WTC11 (cell line): ENCODE data around the gene SERGEF. TPM values are rescaled to one million over a fixed set of nuclear protein-coding genes. Genes with fewer than 3 reads are reported as not detected.

Experiments
- ATAC-seq: fragments of 200-7000 bp; cut with Tn5 transposase; 2 replicates; pipeline ENCODE4 v1.10.0; 2021; ENCODE audit warnings: mild to moderate bottlenecking, moderate library complexity
- CTCF ChIA-PET: fragments of 300-600 bp; sonication (Branson Sonifier 250); formaldehyde crosslinking; loops from one replicate; lab custom pipeline; 2021; ENCODE audit warnings: antibody characterized with exemption; lab: Charles Lee
- POLR2A ChIA-PET: fragments of 350-600 bp; sonication (Branson Sonifier 250); formaldehyde crosslinking; loops from one replicate; lab custom pipeline; 2021; ENCODE audit warnings: antibody characterized with exemption; lab: Charles Lee
- DNase-seq: peaks from one replicate; pipeline ENCODE4 v3.0.0; 2021; ENCODE audit warnings: low spot score
- H3K27ac Mint-ChIP-seq: 2 replicates; pipeline ENCODE4 v1.8.0; 2021; ENCODE audit warnings: mixed read lengths
- H3K27me3 Mint-ChIP-seq: 2 replicates; pipeline ENCODE4 v1.8.0; 2021; ENCODE audit warnings: low read depth, mild to moderate bottlenecking, moderate library complexity, mixed read lengths
- H3K36me3 Mint-ChIP-seq: 2 replicates; pipeline ENCODE4 v1.8.0; 2021; ENCODE audit warnings: mixed read lengths
- H3K4me1 Mint-ChIP-seq: 2 replicates; pipeline ENCODE4 v1.8.0; 2022; ENCODE audit warnings: mixed read lengths
- H3K4me3 Mint-ChIP-seq: 2 replicates; pipeline ENCODE4 v1.8.0; 2021; ENCODE audit warnings: mild to moderate bottlenecking, moderate library complexity, mixed read lengths
- H3K9me3 Mint-ChIP-seq: 2 replicates; pipeline ENCODE4 v1.8.0; 2021; ENCODE audit warnings: mixed read lengths
- CBFB ChIP-seq: sonication (generic); formaldehyde crosslinking; IDR thresholded peaks from 2 replicates; pipeline ENCODE4 v1.8.1; 2022; ENCODE audit warnings: mild to moderate bottlenecking, low read depth, missing genetic modification reagents
- CREB1 ChIP-seq: sonication (generic); formaldehyde crosslinking; IDR thresholded peaks from 2 replicates; pipeline ENCODE4 v1.8.0; 2023; ENCODE audit warnings: mild to moderate bottlenecking, missing genetic modification reagents
- ELF4 ChIP-seq: sonication (generic); formaldehyde crosslinking; IDR thresholded peaks from 2 replicates; pipeline ENCODE4 v1.8.1; 2022; ENCODE audit warnings: low read depth, mild to moderate bottlenecking, moderate library complexity, missing genetic modification reagents
- FOXJ3 ChIP-seq: sonication (generic); formaldehyde crosslinking; IDR thresholded peaks from 2 replicates; pipeline ENCODE4 v1.9.0; 2021; ENCODE audit warnings: missing genetic modification reagents, mild to moderate bottlenecking, borderline replicate concordance
- FOXK1 ChIP-seq: sonication (generic); formaldehyde crosslinking; IDR thresholded peaks from 2 replicates; pipeline ENCODE4 v1.8.0; 2022; ENCODE audit warnings: mild to moderate bottlenecking, moderate library complexity, missing genetic modification reagents
- HMGXB4 ChIP-seq: sonication (generic); formaldehyde crosslinking; IDR thresholded peaks from 2 replicates; pipeline ENCODE4 v1.8.1; 2023; ENCODE audit warnings: mild to moderate bottlenecking, moderate library complexity, missing genetic modification reagents
- KAT7 ChIP-seq: sonication (generic); formaldehyde crosslinking; IDR thresholded peaks from 2 replicates; pipeline ENCODE4 v1.8.1; 2023; ENCODE audit warnings: missing genetic modification reagents, mild to moderate bottlenecking, borderline replicate concordance
- MLX ChIP-seq: sonication (generic); formaldehyde crosslinking; IDR thresholded peaks from 2 replicates; pipeline ENCODE4 v1.8.1; 2023; ENCODE audit warnings: mild to moderate bottlenecking, missing genetic modification reagents, moderate library complexity
- MXD4 ChIP-seq: fragments of 250-450 bp; sonication (Bioruptor Pico); IDR thresholded peaks from 2 replicates; pipeline ENCODE4 v1.8.0; 2021; ENCODE audit warnings: mild to moderate bottlenecking, moderate library complexity, borderline replicate concordance
- NR1H2 ChIP-seq: sonication (generic); formaldehyde crosslinking; IDR thresholded peaks from 2 replicates; pipeline ENCODE4 v1.9.0; 2021; ENCODE audit warnings: mild to moderate bottlenecking, moderate library complexity, missing genetic modification reagents
- RORB ChIP-seq: fragments of 250-450 bp; sonication (Bioruptor Pico); IDR thresholded peaks from 2 replicates; pipeline ENCODE4 v1.9.0; 2021; ENCODE audit warnings: mild to moderate bottlenecking
- SMAD3 ChIP-seq: sonication (generic); formaldehyde crosslinking; IDR thresholded peaks from 2 replicates; pipeline ENCODE4 v1.8.0; 2022; ENCODE audit warnings: missing genetic modification reagents, mild to moderate bottlenecking, borderline replicate concordance
- SMAD4 ChIP-seq: sonication (generic); formaldehyde crosslinking; IDR thresholded peaks from 2 replicates; pipeline ENCODE4 v1.8.0; 2022; ENCODE audit warnings: mild to moderate bottlenecking, missing genetic modification reagents
- TP53 ChIP-seq: sonication (generic); formaldehyde crosslinking; IDR thresholded peaks from 2 replicates; pipeline ENCODE4 v1.8.1; 2023; ENCODE audit warnings: mild to moderate bottlenecking, missing genetic modification reagents
- ZNF232 ChIP-seq: sonication (generic); formaldehyde crosslinking; IDR thresholded peaks from 2 replicates; pipeline ENCODE4 v1.8.0; 2022; ENCODE audit warnings: mild to moderate bottlenecking, missing genetic modification reagents
- ZNF396 ChIP-seq: fragments of 250-450 bp; sonication (Bioruptor Pico); IDR thresholded peaks from 2 replicates; pipeline ENCODE4 v1.8.0; 2021; ENCODE audit warnings: mild to moderate bottlenecking, moderate library complexity, borderline replicate concordance
- ZNF671 ChIP-seq: fragments of 250-450 bp; sonication (Bioruptor Pico); IDR thresholded peaks from 2 replicates; pipeline ENCODE4 v1.8.0; 2021; ENCODE audit warnings: mild to moderate bottlenecking
- total RNA-seq: library from RNA; stranded (reverse); gene quantifications from 3 replicates; pipeline ENCODE4 v1.2.3, GENCODE V29; 2021
- TF ChIP-seq, protein P1 (sequence below): sonication (generic); formaldehyde crosslinking; IDR thresholded peaks from 2 replicates; pipeline ENCODE4 v1.8.0; 2023; ENCODE audit warnings: missing genetic modification reagents, mild to moderate bottlenecking, borderline replicate concordance
- TF ChIP-seq, protein P2 (sequence below): fragments of 250-450 bp; sonication (Bioruptor Pico); IDR thresholded peaks from 2 replicates; pipeline ENCODE4 v1.9.0; 2021; ENCODE audit warnings: mild to moderate bottlenecking, borderline replicate concordance

The SERGEF gene
- total RNA-seq, 1 experiment from 2014 or later, result 35.5 TPM

GRCh38 chr11:17798253-17798652 lies 214.6 kb downstream of the SERGEF start:
- CTCF ChIA-PET, result no interaction called here
- Mint-ChIP-seq H3K27ac (no peak overlapping the region), H3K27me3 (no peaks in the 10 kb centered on the region; the same call in 1 of the 2 replicates), H3K4me1 (peaks cover 19% of the 10 kb centered on the region), H3K36me3 (no peaks in the 10 kb centered on the region; the same call in 1 of the 2 replicates), H3K4me3 (no peak overlapping the region), H3K9me3 (peaks cover 9% of the 10 kb centered on the region)
- POLR2A ChIA-PET, result no interaction called here
- no peak for ATAC-seq
- TF ChIP-seq NR1H2 (CRISPR knock-in tag), result no peak
- TF ChIP-seq SMAD3 (CRISPR knock-in tag), result no peak
- TF ChIP-seq CBFB (CRISPR knock-in tag), result no peak
- TF ChIP-seq FOXK1, result no peak
- no peak for TF ChIP-seq ELF4 (CRISPR knock-in tag)
- TF ChIP-seq ZNF671, result no peak
- TF ChIP-seq, protein P1, sequence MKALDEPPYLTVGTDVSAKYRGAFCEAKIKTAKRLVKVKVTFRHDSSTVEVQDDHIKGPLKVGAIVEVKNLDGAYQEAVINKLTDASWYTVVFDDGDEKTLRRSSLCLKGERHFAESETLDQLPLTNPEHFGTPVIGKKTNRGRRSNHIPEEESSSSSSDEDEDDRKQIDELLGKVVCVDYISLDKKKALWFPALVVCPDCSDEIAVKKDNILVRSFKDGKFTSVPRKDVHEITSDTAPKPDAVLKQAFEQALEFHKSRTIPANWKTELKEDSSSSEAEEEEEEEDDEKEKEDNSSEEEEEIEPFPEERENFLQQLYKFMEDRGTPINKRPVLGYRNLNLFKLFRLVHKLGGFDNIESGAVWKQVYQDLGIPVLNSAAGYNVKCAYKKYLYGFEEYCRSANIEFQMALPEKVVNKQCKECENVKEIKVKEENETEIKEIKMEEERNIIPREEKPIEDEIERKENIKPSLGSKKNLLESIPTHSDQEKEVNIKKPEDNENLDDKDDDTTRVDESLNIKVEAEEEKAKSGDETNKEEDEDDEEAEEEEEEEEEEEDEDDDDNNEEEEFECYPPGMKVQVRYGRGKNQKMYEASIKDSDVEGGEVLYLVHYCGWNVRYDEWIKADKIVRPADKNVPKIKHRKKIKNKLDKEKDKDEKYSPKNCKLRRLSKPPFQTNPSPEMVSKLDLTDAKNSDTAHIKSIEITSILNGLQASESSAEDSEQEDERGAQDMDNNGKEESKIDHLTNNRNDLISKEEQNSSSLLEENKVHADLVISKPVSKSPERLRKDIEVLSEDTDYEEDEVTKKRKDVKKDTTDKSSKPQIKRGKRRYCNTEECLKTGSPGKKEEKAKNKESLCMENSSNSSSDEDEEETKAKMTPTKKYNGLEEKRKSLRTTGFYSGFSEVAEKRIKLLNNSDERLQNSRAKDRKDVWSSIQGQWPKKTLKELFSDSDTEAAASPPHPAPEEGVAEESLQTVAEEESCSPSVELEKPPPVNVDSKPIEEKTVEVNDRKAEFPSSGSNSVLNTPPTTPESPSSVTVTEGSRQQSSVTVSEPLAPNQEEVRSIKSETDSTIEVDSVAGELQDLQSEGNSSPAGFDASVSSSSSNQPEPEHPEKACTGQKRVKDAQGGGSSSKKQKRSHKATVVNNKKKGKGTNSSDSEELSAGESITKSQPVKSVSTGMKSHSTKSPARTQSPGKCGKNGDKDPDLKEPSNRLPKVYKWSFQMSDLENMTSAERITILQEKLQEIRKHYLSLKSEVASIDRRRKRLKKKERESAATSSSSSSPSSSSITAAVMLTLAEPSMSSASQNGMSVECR, result no peak
- no peak for TF ChIP-seq TP53 (CRISPR knock-in tag)
- TF ChIP-seq FOXJ3 (CRISPR knock-in tag), result no peak
- TF ChIP-seq SMAD4 (CRISPR knock-in tag), result no peak
- TF ChIP-seq MXD4 (CRISPR knock-in tag), result no peak
- no peak for TF ChIP-seq KAT7 (CRISPR knock-in tag)
- no peak for TF ChIP-seq CREB1 (CRISPR knock-in tag)
- TF ChIP-seq RORB, result no peak
- no peak for TF ChIP-seq ZNF396
- TF ChIP-seq MLX (CRISPR knock-in tag), result no peak
- TF ChIP-seq, protein P2, sequence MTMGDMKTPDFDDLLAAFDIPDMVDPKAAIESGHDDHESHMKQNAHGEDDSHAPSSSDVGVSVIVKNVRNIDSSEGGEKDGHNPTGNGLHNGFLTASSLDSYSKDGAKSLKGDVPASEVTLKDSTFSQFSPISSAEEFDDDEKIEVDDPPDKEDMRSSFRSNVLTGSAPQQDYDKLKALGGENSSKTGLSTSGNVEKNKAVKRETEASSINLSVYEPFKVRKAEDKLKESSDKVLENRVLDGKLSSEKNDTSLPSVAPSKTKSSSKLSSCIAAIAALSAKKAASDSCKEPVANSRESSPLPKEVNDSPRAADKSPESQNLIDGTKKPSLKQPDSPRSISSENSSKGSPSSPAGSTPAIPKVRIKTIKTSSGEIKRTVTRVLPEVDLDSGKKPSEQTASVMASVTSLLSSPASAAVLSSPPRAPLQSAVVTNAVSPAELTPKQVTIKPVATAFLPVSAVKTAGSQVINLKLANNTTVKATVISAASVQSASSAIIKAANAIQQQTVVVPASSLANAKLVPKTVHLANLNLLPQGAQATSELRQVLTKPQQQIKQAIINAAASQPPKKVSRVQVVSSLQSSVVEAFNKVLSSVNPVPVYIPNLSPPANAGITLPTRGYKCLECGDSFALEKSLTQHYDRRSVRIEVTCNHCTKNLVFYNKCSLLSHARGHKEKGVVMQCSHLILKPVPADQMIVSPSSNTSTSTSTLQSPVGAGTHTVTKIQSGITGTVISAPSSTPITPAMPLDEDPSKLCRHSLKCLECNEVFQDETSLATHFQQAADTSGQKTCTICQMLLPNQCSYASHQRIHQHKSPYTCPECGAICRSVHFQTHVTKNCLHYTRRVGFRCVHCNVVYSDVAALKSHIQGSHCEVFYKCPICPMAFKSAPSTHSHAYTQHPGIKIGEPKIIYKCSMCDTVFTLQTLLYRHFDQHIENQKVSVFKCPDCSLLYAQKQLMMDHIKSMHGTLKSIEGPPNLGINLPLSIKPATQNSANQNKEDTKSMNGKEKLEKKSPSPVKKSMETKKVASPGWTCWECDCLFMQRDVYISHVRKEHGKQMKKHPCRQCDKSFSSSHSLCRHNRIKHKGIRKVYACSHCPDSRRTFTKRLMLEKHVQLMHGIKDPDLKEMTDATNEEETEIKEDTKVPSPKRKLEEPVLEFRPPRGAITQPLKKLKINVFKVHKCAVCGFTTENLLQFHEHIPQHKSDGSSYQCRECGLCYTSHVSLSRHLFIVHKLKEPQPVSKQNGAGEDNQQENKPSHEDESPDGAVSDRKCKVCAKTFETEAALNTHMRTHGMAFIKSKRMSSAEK (CRISPR knock-in tag), result no peak
- TF ChIP-seq ZNF232 (CRISPR knock-in tag), result no peak
- TF ChIP-seq HMGXB4, result no peak
- DNase-seq, result no peak
